LNCaP clone FGC (cell line): ENCODE results near the gene ANGPTL7.

Experiments
- DNase-seq: peaks from one replicate; pipeline ENCODE4 v3.0.0-alpha.2; 2011; ENCODE audit warnings: low read depth
- H3K4me3 ChIP-seq: 2 replicates; pipeline ENCODE4 v1.5.1; 2011; ENCODE audit warnings: mild to moderate bottlenecking, low read depth, low read length, control low read depth
- TF ChIP-seq, protein P1 (sequence below): IDR thresholded peaks from 2 replicates; pipeline ENCODE4 v1.5.1; 2012; ENCODE audit warnings: mild to moderate bottlenecking; ENCODE audit not compliant: control insufficient read depth, insufficient read depth; ENCODE audit errors: extremely low read depth

The ANGPTL7 gene

DNA sequence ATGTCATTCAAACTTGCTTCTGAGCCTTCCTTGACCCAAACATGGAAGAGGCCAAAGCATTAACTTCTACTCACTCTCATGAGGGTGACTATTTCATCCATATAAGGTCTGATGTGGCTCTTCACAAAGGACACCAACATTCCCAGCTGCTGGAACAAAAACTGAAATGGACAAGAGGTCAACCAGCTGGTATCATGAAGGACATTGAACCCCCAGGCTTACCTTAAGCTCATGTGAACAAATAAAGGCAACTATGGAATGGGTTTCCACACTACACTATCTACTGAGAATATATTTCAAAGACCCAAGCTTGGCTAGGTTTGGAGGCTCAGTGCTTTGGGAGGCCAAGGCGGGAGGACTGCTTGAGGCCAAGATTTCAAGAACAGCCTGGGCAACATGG, 26.9 kb downstream of the ANGPTL7 start:
- TF ChIP-seq, protein P1, sequence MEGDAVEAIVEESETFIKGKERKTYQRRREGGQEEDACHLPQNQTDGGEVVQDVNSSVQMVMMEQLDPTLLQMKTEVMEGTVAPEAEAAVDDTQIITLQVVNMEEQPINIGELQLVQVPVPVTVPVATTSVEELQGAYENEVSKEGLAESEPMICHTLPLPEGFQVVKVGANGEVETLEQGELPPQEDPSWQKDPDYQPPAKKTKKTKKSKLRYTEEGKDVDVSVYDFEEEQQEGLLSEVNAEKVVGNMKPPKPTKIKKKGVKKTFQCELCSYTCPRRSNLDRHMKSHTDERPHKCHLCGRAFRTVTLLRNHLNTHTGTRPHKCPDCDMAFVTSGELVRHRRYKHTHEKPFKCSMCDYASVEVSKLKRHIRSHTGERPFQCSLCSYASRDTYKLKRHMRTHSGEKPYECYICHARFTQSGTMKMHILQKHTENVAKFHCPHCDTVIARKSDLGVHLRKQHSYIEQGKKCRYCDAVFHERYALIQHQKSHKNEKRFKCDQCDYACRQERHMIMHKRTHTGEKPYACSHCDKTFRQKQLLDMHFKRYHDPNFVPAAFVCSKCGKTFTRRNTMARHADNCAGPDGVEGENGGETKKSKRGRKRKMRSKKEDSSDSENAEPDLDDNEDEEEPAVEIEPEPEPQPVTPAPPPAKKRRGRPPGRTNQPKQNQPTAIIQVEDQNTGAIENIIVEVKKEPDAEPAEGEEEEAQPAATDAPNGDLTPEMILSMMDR: no peak
- DNase-seq: no peak
- no peak overlapping the region for H3K4me3 ChIP-seq

DNA sequence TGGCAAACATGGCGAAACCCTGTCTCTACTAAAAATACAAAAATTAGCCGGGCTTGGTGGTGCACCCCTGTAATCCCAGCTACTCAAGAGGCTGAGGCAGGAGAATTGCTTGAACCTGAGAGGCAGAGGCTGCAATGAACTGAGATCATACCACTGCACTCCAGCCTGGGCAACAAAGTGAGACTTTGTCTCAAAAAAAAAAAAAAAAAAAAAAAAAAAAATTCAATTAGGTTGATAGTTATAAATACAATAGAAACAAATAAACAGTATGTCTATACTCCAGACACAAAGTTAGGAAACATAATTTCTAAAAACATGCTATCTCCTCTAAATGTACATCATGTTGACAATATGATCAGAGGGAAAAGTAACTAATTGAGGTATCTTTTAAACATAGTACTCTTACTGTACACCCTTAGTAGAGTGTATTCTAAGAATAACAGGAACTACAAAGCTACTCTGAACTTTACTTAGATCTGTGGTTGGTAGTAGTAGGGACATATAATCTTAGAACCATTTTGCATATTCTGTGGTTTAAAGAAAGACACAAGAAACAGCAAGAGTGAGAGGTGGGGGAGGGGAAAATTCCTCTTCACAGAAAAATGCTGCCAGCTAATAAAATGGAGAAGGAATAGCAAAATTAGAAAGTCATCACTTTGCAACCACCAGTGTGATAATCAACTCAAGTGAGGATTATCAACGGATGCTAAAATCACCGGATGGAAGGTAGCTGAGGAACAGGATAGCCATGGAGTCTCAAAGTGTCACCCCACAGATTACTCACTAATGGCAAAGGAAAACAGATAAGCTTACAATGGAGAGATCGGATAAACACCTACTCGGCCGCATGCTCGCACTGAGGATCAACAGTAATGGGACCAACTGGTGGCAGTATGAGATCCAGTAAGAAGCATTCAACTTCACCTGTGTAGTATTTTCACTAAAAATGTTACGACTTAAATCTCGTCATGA, 38.2 kb downstream of the ANGPTL7 start:
- no peak overlapping the region for H3K4me3 ChIP-seq
- TF ChIP-seq, protein P1: no peak
- DNase-seq: no peak

DNA sequence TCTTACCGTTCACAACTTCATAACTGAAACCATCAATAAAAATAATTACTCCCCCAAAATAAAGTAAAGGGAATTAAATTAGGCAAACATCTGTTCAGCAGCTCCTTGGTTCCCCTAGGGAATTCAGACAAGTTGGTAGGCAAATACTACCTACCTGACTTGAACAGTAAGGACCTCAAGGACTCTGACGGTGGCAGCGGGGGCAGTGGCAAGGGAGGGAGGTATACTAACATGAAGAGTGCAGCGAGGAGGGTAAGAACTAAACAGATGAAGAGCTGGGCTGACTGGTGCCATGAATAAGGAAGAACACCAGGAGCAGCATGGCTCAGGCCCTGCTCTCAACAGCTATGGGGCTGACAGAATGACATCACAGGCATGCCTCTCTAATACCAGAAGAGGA, 40.0 kb downstream of the ANGPTL7 start:
- H3K4me3 ChIP-seq: no peak overlapping the region
- TF ChIP-seq, protein P1: no peak
- DNase-seq: no peak

DNA sequence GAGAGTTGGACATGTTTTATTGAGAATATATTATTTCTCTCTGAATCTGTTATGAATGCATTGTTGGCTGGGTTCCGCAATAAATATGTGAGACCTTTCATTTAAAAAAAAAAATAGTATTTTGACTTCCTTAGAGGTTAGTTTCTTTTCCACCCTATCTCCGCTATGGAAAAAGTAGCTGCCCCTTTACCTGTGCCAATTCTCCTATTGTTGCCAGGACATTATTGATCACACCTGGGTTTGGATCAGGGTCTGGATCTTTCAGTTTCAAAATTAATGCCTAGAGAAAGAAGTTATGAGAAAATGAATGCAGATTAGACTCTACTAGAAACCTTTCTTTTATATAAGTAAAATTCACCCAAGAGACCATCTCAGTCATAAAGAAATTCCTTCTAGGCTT, 44.1 kb downstream of the ANGPTL7 start:
- TF ChIP-seq, protein P1: no peak
- DNase-seq: no peak

DNA sequence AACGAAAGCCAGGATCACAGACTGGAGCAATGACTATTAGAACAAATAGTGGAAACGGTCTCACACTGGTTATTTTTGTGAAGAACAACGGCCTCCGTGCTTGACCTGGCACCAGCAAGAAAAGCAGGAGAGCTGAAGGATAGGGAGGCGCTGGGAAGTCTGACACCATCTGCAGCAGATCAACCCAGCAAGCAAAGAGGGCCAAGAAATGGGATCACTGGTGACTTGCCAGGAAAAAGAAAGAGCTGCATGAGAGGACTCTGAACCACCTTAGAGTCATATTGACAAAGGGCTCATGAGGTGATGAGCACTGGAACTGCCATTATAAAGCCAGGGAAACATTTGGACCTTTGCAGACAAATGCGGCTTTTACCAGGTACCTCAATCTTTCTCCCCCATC, 48.2 kb downstream of the ANGPTL7 start:
- TF ChIP-seq, protein P1: no peak
- no peak for DNase-seq

More for the DNA sequence above, 44.1 kb downstream of the ANGPTL7 start:
- no peak overlapping the region for H3K4me3 ChIP-seq

DNA sequence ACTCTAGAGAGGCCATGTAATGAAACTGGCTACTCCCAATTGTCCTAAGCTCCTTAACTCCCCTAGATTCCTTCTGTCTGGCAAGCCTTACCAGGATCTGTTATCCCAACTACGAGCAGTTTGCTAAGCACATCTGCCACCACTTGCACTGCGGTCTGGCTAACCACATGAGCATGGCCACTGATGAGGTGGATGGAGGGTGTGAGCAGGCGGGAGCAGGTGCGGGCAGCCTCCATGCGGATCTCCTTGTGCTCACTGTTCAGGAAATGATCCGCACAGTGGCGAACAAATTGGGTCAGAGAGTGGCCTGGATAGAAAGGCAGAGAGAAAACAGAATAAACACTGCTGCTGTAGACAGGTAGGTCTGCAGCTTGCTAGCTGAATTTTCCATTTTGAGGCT, 49.2 kb downstream of the ANGPTL7 start:
- no peak for DNase-seq
- TF ChIP-seq, protein P1: no peak
- H3K4me3 ChIP-seq: no peak overlapping the region

More for the DNA sequence above, 48.2 kb downstream of the ANGPTL7 start:
- H3K4me3 ChIP-seq: no peak overlapping the region
